HG03108 (cell line): ENCODE results near the gene MTERF4.

ENCODE experiments used
- ATAC-seq: cut with Tn5 transposase; IDR thresholded peaks from one replicate; pipeline ENCODE4 v1.9.1; 2021; ENCODE audit warnings: moderate library complexity; ENCODE audit not compliant: unreplicated experiment

Gene MTERF4

DNA sequence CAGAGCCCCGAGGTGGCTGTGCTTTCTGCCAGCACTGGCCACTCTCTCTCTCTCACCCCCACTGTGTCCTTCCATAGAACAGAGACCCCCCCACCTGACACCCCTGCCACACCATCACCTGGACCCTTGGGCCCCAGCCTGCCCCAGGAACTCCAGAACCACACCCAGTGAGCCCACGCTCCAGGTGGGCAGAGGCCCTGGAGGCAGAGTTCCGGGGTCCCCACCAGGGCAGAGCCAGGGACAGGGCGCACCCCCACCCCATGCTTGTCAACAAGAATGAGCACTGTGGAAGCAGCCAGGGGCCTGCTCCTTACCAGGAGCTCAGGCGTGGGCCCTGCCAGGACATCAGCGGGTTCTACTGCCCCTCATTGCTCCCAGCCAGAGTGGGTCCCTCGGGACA is 32.6 kb upstream of the MTERF4 start:
- ATAC-seq = no peak

DNA sequence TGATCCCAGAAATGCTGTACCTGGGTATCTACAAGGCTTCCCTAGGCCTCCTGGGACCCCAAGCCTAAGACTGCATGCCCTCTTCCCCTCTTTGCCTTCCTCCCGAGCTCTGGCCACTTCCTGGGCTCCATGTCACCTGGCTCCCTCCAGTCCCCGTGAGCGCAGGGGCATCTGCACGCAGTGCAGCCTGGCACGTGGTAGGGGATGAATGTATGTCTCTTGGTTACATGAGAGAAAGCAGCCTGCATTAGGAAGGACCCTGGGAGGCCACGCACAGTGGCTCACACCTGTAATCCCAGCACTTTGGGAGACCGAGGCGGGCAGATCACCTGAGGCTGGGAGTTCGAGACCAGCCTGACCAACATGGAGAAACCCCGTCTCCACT is 31.3 kb upstream of the MTERF4 start:
- no peak for ATAC-seq

DNA sequence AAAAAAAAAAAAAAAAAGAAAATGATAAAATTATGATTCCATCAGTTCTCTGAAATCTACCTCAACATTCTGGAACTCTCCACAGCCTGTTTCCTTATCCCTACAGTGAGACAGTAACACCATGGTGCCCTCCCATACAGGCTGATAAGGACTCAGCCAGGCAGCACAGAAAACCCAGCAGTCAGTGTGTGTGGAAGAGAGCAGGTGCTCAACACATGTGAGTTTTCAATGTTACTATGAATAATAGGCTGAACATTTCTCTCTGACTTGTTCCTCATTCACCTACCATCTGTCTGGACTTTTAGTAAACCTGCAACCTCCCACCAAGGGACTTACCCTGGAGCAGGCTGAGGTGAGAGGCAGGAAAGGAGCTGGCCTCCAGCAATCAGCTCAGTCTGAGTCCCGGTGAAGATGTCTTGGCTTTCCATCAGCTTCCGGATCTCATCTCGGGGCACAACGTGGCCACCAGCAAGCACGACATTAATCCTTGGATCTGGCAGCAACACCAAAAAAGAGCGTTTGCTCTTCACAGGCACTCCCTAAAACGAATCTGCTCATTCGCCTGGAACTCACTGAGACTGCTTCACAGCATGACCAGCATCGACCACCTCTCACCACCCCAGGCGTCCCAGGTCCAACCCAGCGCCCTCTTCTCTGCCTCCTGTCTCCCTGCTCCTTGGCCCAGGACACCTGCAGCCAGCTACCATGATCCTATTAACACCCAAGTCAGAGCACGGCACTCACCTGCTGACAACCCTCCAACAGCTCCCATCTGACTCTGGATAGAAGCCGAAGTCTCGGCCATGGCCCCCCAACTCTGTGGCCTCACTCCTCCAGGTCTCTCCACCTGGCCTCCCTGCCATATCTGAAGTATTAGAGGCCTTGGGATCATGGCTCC is 30.7 kb upstream of the MTERF4 start:
- ATAC-seq = no peak

DNA sequence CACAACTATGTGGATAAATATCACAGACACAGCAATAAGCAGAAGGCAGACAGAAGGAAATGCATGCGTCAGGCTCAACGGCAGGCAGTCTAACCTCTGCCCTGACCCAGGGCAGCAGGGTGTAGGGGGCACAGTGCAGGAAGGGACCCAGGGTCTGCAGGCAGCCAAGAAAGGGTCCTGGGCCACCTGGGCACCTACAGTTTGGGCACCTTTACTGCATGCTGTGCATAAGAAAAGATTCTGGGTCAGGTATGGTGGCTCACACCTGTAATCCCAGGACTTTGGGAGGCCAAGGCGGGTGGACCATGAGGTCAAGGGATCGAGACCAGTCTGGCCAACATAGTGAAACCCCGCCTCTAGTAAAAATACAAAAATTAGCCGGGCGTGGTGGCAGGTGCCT is 29.4 kb upstream of the MTERF4 start:
- no peak for ATAC-seq

DNA sequence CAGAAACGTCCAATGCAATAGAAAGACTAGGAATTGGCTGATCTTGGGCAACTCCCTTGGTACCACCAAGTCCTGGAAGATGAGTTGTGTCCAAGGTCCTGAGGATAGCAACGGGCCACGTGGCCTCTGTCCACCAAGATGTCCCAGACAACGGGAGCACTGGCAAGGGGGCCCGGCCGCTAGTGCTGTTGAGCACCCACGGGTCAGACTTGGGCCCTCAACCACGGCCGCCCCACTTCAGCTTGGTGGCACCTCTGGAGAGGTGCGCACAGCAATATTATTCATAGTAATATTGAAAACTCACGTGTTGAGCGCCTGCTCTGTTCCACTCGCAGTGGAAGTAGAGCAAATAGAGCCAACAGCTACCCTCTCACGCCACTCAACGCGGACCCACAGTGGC is 28.2 kb upstream of the MTERF4 start:
- ATAC-seq = no peak

DNA sequence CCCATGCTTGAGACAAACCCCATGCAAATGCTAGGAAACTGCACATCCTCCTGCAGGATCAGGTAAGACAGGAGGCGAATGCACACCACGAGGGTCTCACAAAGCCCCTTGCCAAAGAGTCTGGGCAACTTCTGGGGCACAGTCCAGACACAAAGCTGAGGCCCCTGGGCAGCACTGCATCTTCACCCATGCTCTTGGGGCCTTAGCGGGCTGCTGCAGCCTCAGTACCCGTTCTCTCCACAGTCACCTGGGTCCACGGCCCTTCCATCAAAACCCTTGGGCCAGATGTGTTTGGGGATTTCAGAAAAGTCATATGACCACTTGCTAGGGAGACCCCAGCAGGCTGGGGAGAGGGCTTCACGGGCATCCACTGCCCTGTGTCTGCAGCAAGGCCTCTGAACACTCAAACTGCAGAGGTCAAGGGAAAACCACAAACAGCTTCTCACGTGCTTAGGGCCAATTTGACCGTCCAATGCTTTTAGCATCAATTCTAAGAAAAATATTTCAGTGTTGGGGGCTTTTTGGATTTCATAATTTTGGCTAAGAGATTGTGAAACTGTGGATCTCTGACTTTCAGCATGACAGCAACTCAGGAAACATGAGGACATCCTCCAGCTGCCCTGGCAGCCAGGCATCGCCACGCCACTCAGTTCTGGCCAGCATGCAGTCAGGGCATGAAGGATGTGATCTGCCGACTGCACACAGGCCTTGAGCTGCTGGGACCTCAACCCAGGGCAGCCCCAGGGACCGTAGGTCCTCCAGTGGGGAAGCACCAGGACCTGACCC is 27.2 kb upstream of the MTERF4 start:
- no peak for ATAC-seq

DNA sequence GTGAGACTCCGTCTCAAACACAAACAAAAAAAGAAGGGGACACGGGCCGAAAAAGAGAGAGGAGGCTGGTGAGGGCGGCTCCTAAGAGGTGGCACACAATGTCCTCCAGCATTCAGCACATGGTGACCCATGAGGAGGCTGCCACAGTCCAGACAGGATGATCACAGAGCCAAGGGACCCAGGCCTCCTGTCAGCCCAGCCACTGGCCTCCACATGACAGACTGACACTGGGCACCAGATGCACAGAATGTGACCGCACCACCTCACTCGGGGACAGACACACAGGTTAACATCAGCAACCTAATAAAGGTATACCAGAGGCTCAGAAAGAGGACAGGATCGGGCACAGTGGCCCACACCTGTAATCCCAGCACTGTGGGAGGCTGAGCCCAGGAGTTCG is 26.2 kb upstream of the MTERF4 start:
- ATAC-seq = no peak

DNA sequence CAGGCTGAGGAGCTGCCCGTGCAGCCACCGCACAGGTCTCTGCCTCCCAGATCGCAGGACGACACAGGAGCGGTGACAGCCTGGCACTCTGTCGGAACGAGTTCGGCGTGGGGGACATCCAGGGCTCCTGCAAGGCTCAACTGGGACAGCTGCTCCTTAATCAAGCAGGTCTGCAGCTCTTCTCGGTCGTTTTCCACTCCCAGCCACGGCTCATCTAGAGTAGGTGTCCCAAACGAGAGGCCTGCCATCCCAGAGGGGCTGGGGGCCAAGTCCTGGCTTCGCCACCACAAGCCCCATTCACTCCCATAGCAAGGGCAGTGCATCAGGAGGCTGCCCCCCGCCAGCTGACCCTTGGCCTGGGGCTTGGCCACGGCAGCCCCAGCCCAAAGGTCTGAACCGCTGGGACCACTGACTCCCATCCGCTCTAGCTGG is 24.7 kb upstream of the MTERF4 start:
- no peak for ATAC-seq

DNA sequence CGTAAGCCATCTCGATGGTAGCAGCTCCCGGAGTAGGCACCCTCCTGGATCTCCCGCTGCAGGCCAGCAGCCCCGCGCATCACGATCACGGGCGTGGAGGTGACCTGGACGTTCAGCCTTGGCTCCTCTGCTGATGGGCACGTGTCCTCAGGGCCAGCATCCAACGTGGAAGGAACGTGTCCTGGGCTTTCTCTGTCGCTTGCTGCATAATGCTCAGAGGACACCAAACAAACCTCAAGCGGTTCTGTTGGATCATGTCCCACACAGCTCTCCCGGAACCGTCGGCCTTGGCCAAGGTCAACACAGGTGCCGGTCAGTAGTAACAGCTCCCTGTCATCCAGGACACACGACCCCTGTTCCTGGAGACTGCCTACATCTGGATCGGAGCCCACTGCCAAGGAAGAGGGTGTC is 24.1 kb upstream of the MTERF4 start:
- no peak for ATAC-seq

DNA sequence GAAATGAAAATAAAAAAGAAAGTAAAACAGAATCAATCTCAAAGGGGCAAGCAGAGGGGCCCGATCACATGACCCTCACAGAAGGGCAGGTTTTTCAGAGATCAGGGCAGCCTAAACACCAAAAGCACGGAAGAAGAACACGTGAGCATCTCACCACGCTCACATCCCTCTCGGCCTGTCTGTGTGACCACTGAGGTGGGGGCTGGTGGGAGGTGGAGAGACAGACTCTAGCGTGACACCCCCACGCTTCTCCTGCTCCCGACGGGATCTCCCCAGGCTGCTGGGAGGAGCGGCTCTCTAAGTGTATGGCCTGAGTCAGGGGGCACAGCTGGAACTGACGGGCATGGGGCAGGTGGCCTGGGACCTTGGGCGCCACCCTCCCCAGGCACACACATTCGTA is 23.5 kb upstream of the MTERF4 start:
- ATAC-seq = no peak

DNA sequence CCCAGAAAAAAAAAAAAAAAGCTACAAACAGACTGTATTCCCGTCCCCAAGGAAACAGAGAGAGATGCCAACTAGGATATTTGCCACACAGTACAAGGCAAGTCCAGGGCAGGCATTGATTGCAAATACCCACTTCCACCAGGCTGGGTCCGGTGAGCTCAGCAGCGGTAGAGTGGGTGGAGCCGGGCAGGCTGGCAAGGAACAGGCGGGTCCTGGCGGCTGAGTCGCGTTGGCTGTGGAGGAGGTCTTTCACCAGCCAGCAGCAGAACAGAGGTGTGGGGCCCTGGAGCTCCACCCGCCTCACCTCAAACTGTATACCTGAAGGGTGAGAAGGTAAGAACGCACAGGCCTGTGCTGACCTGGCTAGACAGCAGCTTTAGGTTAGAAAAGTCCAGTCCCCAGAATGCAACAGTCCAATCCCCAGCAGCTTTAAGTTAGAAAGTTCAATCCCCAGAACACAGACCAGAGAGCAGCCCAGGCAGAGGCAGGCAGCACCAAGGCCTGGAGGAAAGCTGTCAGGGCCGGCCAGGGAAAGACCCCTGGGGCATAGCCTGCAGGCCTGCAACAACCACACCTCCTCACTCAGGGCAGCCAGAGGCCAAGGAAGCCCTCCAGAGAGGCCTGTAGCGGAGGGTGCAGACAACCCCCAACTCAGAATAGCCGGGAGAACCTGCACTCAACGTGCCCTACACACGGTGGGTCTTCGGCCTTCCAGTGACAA is 21.9 kb upstream of the MTERF4 start:
- no peak for ATAC-seq

DNA sequence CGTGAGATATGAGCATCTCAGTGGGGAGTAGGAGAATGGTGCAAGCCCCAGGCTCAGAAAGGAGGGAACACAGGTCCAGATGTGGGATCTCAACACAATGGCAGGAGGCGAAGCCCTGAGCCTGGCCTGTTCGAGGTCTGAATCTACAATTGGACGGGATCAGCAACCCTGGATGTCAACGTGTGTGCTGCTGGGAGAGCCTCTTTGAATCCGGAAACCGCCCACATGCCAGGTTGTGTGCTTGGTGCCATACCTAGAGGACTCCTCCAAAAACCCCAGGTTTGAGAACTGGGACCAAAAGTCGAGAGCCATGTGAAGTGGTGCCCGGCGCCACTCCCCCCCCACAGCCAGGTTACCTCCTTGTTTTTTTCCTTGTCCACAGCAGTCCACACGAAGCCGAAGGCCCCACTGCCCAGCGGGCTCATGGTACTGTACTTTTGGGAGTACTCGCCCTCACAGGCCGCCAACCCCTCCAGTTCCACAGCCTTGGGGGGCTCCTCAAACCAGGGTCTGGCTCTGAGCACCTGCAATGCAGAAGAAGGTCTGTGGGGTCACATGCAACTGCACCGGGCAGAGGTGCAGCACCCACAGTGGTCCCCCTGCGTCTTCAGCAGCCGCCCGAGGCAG is 20.4 kb upstream of the MTERF4 start:
- no peak for ATAC-seq

DNA sequence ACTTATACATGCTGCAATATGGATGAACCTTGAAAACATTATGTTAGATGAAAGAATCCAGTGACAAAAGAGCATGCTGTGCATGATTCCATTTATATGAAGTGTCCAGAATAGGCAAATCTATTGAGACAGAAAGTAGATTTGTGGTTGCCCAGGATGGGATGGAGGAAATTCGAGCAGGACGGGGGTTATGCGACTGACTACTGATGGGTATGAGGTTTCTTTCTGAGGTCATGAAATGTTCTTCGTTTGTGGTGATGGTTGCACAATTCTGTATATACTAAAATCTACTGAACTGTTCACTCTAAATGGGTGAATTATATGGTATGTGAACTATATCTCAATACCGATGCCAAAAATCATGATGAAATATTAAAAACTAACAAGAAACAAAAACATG is 18.9 kb upstream of the MTERF4 start:
- no peak for ATAC-seq

DNA sequence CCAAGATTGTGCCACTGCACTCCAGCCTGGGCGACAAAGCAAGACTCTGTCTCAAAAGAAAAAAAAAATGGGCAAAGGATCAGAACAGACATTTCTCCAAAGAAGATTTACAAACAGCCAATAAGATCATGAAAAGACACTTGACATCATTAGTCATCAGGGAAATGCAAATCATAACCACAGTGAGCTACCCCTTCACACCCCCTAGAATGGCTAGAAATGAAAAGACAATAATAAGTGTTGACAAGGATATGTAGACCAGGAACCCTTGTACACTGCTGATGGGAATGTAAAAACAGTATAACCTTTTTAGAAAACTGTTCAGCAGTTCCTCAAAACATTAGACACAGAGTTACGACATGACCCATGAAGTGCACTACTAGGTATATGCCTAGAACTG is 18.4 kb upstream of the MTERF4 start:
- no peak for ATAC-seq

DNA sequence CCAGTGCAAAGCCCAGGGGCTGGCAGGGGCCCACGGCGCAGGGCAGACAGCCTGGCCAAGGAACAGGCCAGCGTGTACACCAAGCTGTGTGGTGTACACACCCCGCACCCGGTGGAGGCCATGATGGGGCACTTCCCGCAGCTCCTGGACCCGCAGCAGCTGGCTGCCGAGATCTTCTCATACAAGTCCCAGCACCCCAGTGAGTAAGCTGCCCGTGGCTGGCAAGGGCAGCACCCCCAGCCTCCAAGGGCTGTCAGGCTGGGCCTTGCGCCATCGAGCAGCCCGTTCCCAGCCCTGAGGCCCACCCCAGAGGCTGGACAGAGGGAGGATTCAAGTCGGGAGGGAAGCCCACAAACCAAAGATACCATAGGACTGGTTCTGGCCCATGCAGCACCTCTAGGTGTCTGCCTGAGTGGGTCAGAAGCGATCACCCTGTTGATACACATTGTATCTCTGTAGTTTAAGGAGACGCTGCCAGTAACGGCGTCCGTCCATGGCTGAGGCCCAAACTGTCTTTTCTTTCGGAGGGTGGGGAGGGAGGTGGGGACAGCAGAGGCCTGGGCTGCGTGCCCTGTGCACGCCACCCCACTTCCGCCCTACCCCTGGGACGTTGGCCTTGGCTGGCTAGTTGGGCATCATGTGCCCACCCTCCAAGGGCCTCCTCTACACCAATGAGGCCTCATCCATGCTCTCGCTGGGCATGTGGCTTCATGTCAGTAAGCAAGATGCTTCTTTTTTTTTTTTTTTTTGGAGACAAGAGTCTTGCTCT is 16.8 kb upstream of the MTERF4 start:
- no peak for ATAC-seq

DNA sequence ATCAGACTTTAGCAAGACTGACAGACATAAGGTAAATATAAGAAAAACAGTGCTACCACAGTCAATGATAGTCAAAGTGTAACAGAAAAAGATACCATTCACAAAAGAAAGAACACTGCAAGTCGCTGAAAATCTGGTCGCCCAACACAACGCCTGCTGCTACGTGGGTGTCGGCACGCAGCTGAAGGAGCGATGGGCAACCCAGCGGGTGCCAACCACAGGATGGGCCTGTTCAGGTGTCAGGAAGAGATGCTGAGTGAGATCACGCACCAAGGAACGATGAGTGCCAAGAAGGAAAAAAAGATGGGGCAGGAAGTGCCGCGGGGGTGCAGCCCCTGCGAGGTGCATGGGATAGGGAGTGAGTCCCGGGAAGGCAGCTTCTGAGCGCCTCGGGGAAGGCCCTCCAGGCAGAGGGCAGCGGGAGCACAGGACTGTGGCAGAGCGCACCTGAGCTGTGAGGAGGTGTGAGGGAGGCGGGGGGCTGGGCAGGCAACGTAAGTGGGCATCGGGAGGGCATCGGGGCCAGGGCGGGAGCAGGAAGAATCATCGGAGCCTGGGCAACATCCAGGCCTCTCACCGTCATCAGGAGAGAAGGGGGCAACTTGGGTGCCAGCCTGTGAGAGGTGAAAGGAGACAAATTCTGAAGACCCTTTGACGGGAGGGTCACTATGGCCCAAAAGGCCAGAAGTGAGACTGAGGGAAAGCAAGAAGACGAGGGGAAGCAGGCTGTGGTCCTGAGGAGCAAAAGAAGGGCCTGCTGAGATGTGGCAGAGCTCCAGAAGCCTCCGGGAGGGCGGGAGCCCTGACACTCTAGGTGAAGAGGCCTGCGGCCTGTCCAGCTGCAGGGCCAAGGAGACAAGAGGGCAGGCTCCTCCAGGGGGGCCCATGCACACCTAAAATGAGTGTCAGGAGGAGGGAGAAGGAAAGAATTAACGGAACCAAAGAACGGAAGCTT is 14.8 kb upstream of the MTERF4 start:
- no peak for ATAC-seq

DNA sequence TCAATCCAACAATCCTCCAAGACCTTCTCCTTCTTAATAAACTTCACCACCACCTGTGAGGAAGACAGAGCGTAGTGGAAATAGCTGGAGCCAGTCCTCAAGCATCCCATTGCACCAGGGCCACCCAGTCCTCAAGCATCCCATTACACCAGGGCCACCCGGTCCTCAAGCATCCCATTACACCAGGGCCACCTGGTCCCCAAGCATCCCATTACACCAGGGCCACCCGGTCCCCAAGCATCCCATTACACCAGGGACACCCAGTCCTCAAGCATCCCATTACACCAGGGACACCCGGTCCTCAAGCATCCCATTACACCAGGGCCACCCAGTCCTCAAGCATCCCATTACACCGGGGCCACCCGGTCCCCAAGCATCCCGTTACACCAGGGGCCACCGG is 13.3 kb upstream of the MTERF4 start:
- no peak for ATAC-seq

DNA sequence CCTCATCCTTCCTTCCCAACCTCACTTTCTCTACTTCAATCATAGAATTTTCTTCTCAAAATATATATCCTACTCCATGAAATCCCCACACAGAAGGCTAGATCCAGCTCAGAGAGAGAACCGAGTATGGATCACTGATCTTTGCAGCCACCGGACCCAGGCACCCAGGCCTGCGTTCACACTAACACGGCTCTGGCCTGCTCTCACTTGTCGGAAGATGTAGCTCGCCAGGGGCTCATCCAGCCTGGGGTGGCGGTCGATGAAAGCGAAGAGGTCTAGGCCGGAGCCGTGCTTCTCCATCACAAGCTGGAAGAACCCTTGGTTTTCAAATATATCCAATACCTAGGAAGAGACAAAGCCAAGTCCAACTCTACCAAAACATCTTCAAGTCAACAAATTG is 12.7 kb upstream of the MTERF4 start:
- no peak for ATAC-seq

DNA sequence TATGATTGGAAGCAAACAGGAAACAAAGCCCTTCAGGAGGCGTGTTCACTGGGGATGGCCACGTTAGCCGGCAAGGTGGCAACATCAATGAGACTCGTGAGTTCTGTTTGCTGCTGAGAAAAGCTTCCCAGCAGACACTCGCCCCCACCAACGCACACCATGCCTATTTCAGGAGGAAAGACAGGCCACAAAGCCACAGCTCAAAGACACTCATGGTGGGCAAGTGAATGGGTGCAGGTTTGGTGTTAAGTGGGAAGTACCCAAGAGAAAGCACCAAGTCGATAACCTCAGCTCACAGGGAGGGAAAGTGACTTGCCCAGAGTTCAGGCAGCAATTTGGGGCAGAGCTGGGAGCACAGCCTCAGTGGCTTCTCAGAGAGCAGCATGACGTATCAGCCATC is 10.5 kb upstream of the MTERF4 start:
- ATAC-seq = no peak
